NCI-H526 treated with DMSO at 0.1 percent for 48 hours (cell line): Measurements from ENCODE around the gene GNAZ.

Experiments
- DNase-seq: peaks from one replicate; lab custom pipeline; 2025; lab: John Stamatoyannopoulos, UW

The GNAZ gene

DNA sequence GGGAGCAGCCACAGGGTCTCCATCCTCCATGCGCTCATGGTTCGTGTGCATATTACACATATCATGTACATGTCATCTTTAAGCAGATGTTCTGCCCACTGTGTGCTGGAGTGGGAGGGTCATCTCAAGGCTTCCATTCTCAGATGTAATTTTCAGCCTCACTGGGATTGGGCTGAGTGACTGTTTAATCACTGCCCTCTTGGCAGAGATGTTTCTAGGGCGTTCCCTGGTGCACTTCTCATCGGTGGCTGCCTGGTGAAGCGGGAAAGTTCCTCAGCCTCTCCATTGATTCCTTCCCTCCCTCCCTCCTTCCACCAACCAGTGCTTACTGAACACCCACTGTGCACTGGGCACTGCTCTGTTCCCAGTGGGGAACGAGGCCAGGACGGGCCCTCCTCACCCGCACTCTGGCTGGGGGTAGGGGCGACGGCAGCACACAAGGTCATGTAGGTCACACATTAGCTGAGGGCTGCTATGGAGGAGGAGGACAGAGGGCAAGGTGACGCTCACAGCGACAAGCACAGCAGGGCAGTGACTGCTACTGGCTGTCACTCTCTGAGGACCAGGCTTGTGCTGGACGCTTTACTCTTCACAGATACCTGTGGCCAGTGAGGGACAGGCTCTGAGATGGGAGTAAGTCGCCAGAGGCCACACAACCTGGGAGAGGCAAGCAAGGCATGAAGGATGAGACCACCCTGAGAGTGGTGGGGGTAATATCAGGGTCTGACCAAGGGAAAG is 22.9 kb downstream of the GNAZ start:
- no peak for DNase-seq

DNA sequence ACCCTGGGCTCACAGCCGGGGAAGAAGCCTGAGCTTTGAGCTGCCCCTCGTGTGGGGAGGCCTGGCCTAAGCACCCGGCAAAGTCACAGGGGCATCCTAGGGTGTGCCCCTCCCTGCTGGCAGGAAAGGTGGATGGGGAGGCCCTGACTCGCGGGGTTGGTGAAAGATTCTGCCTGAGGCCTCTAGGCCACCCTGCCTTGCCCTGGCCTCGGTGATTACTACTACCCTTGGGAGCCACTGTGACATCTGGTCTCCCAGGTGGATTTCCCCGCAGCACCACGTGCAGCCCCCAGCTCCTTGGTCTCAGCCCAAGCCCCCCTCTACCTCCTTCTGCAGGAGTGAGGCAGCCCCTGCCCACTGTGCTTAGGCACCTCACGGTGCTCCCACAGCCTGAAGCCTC is 23.9 kb downstream of the GNAZ start:
- DNase-seq, result no peak

DNA sequence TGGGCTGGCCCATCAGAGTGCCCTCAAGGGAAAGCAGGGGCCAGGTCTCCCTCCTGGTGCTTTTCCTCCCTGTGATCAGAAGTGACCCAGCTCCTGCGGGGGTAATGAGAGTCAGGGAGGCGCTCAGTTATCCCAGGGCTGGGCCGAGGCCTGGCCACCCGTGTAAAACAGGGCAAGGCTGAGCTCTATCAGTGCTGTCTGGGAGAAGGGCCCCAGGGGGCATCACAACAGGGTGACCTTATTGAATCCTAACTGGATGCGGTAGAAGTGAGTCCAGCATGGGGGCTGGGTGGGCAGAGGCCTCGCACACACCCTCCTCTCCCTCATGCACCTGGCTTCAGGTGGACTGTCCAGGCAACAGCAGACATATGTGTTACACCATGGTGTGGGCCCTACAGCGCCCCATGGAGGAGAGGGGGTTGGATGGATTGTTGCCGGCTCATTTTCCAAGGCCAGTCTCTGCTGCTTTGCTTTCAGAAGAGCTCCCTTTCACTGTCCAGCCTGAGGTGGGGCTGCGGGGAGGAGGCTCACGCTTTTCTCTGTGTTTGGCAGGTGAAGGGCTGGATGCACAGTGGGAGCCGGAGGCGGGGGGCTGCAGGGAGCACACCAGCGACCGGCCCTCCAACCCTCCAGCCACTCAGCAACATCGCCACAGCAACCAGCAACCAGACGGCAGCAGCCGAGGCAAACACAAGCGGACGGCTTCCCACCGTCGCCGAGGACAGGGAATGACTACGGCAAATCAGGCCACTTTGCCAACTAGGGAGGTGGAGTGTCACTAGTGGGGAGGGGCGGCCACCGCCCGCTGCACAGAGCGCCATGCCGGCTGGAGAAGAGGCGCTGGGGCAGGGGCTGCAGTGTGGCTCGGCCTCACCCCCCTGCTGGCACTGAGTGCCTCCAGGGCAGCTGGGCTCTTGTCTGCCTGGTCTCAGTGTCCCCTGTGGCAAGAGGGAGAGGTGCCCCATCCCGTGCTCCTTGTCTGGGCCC is 24.7 kb downstream of the GNAZ start:
- DNase-seq, result no peak

DNA sequence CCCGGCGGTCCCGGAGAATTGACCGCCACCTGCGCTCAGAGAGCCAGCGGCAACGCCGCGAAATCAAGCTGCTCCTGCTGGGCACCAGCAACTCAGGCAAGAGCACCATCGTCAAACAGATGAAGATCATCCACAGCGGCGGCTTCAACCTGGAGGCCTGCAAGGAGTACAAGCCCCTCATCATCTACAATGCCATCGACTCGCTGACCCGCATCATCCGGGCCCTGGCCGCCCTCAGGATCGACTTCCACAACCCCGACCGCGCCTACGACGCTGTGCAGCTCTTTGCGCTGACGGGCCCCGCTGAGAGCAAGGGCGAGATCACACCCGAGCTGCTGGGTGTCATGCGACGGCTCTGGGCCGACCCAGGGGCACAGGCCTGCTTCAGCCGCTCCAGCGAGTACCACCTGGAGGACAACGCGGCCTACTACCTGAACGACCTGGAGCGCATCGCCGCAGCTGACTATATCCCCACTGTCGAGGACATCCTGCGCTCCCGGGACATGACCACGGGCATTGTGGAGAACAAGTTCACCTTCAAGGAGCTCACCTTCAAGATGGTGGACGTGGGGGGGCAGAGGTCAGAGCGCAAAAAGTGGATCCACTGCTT is 25.5 kb downstream of the GNAZ start:
- DNase-seq, result no peak

DNA sequence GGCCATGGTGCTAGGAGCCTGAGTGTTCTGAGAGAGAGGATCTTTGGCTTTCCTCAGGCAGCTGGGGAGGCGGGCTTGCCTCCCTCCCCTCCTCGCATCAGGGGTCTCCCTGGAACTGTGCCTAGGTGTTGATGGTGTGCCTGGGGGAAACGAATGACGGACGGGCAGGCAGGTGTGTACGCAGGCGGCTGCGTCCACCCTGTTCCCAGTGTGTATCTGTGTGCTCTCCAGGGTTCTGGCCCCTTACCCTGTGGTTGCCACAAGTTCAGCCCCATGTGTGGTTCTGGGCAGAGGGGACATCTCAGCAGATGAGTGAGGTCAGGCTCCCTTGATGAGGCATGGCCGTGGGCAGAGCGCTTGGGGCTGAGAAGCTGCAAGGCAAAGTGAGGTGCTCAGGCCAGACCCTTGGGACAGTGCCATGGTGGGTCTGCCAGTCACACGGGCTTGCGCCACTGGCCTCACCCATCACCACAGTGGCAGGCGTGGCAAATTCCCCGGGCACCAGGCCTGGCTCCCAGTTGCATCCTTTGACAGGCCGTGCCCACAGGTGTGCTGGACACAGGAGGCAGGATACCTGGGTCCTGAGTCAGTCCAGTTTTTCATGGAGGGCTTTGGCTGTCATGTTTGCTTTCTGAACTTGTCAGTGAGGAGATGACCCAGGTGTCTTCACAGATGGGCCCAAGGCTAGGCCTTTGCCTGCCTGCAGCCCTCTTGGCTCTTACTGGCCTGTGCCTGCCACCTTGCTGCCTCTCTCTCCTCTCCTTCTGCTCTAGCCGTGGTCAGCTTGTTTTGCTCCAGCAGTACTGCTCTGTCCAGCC is 27.3 kb downstream of the GNAZ start:
- DNase-seq, result no peak

DNA sequence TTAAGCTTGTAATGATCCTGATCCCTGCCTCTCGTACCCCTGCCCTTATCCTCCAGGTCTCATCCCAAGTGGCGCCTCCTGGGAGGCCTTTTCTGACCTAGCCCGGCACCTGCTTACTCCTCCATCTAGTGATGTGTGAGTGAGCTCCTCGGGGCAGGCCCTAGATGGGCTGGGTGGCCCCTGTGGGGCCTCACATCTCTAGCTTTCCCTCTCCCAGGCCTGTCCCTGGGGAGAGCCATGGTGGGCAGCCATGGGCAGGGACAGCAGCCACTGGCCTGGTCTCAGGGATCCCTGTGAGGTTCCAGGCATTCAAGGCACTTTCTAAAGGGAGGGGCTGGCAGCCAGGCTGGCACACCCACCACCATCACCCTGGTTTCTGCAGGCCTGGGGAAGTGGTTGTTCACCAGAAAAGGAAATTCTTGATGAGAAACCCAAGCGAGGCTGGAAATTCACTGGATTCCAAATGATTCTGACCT is 27.9 kb downstream of the GNAZ start:
- no peak for DNase-seq

DNA sequence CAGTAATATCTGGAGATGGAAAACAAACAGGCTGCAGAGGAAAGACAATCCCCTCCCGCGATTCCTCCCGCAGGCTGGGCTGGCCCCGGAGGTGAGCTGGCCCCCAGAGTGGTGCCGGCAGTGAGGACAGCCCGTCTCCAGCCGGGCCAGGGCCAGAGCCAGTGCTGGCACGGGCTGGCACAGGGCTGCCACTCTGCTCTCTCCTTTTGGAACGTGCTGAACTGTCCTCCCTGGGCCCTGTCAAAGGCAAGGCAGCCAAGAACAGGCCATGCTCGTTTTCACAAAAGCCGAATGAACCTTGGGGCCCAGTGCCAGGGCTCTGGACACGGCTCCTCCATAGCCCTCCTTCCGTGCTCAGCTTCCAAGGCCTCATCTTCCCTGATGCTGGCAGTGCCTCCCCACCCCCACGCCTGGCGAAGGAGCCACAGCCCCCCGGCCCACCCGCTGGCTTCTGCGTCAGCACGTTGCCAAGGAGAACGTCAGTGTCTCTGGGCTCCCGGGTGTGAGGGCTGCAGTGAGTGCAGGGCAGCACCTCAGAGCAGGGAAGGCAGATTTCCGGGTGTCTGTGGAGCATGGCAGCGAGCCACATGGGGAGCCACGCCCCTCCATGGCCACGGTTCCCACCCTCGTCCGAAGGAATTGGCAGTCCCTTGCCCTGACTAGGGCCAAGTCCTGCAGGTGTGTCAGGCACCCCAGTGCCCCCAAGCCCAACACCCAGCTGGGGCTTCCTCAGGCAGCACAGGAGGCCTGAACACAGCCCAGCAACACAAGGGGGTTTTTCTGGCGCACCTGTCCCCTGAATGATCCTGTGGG is 28.6 kb downstream of the GNAZ start:
- DNase-seq, result no peak

DNA sequence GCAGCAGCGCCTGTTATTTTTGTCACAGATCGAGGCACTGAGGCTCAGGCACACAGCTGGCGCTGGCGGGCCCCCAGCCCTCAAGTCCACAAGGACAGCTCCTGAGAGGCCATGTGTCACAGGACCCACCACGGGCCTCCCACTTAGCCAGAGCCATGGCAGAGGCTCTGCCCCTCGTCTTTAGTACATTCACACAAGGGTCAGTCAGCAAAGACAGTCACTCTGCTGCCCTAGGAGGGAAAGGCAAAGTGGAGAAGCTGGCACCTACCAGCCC is 29.1 kb downstream of the GNAZ start:
- no peak for DNase-seq

DNA sequence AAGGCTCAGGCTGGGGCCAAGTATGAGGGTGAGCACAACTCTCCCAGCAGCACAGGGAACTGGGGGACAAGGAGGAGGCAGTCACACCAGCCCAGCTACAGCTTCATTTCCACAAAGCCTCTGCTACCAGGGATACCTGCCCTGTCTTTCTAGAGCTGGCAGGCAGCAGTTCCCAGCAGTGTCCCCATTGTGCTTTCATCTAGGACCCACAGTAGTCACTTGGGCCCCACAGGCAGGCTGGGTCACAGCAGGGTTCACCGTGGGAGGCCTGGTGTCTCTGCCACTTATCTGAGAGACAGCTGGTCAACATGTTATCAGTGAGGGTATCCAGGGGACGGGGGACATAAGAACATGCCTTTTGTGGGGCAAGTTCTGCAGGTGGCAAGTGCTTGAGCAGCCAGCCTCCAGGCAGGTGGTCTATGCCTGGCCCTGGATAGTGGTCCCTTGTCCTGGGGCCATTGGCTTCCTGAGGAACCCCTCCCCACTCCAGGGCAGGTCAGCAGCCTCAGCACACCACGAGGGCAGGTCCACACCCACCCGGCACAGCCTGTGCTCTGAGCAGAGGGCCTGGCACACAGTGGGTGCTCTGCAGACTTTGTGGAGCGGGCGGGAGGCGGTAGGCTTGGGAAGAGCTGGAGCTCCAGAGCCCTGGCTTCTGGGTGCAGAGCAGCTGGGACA is 29.9 kb downstream of the GNAZ start:
- no peak for DNase-seq

DNA sequence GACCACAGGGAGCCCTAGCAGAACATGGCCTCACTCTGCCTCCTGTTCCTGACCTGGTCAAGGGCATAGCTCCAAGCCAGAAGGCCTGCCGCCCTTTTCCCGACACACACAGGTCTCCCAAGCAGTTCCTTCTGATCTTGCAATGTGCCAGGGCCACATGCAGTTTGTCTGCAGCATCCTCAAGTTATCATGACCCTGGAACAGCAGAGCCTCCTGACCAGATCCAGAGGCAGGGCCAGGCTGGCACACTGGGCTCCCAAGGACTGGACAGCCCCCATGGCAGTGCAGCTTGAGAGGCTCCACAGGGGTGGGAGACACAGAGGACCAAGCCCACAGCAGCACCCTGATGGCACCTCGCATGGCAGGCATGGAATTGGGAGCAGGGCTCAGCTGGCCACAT is 31.2 kb downstream of the GNAZ start:
- DNase-seq, result no peak

DNA sequence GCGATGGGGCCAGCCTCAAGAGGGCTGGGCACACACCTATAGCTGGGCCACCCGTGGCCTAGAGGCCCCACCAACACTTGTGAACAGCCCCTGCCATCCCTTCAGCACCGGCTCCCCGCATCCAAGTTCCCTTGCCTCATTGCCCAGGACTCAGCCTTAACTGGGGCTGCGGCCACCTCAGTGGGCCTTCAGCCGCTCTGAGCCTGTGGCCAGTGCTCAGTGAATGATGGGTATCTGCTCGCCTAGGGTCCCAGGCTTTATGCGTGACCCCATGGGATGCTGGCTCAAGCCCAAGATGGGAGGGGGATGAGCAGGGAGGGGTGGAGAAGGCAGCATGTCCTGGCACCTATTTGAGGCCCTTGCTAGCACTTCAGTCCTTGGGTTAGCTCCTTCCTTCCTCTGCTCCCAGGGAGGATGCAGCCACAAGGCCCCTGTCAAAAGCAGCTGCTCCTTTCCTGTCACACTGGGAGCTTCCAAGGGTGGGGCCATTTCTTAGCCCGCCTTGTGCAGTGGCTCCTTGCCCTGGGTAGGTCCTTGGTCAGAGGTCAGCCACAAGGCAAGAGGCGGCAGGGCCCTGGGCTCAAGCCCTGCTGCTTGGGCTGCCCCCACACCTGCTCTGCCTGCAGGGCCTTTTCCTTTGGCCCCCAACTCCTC is 31.8 kb downstream of the GNAZ start:
- DNase-seq, result no peak

DNA sequence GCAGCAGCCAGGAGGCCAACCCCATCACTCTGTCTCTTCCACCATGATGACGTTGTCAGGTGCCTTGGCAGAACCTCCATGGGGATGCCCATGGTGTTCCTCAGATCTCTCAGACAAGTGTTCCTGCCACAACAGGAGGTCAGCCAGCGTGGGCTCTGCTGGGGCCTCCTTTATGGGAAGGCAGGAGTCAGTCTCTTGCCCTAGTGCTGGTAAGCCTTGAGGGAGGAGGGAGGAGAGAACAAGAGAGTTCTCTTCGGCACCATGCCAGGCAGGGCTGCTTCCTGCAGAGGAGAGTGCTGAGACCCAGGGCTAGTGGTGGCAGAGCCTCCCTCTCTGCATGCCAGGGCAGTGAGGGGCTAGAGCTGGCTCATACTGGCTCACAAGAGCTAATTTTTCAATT is 32.5 kb downstream of the GNAZ start:
- no peak for DNase-seq

DNA sequence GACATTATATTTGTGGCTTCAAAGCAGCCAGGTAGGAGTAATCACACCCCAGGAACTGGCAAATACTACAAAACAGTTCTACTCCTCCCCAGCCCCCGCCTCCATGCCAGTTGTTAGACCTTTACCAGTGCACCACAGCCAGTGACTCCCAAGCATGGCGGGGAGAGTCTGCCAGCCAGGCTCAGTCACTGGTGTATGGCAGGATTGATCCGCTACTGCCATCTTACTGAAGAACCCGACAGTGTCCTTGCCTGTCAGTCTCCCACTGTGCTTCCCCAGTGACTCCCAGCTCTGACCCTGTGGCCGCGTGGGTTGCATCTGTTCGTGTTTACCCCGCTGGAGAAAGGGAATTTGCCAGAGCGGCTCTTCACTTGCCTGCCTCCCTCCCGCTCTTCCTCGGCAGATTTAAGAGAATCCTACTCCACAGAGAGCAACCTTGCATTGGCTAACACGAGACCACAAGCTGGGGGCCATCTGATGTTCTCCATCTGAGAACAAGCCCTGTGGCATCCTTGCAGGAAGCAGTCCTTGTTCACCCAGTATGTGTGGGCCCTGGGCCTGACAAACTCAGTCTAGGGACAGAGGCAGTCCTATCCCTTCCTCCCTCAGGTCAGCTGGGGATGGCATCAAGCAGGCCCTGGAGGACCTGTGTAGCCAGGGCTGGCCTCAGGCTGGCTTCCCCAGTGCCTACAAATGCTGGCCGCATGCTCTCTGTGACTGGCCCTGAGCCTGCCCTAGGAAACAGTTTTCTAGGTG is 33.1 kb downstream of the GNAZ start:
- DNase-seq, result no peak

DNA sequence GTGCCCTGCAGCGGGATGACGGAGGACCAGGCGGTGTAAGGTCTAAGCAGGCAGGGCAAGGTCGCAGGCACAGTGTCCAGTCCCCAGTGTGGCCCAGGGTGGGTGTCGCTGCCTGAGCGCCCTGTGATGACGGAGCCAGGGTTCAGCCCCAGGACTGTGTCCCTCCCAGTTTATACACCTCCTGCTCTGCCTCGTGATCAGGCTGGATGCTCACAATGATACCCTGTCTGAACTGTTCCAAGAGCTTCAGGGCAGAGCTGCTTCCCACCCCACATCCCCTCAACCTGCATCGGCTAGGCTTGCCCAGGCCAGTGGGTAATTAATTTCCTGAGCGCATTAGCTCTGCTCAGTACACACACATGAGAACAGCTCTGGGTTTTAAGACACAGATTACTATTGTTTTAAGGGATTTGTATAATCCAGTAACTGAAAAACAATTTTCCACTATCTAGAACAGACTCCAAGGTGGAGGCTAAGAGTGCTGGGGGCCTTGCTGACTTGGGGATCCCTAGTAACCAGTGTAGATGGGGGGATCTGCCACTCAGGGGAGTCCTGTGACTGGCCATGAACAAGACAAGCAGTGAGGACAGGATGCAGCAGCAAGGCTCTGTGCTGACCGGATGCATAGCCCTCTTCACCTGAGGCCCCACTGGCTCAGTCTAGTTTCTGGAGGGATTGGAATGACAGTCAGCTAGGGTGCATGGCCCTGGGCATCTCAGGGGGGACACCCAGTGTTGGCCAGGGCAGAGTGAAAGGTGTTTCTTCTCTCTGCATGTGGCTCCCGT is 34.1 kb downstream of the GNAZ start:
- no peak for DNase-seq

DNA sequence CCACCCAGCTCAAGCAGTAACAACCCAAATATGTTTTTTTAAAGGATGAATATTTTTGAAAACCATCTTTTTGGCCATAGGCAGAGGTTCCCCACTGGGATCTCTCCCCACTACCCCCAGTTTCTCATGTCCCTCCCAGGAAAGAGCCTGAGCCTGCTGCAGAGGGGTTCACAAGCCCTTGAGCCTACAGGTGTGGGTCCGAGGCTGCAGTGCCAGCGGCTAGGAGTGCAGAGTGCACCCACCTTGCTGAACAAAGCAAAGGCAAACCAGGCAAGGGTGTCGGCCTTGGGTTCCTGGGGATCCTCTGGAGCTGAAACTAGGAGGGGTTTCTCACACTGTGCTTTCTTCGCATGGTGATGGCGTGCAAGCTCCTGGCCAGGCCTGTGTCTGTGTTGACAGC is 35.0 kb downstream of the GNAZ start:
- DNase-seq, result no peak

DNA sequence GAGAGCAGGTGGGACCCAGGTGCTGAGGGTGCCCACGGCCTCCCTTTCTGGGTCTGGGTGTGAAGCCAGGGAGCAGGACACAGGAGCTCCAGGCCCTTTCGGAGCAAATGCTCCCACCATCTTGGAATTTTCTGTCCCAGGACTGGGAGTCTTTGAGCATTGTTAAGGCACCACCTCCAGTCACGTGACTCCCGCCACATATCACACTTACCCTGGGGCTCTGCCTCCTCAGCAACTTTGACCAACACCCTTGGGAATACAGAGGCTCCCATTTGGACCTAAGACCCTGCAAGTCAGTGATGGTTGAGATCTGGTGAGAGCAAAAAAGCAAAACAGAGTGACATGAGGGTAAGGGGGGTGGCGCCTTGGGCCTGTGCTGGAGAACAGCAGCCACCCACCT is 35.6 kb downstream of the GNAZ start:
- DNase-seq, result no peak

DNA sequence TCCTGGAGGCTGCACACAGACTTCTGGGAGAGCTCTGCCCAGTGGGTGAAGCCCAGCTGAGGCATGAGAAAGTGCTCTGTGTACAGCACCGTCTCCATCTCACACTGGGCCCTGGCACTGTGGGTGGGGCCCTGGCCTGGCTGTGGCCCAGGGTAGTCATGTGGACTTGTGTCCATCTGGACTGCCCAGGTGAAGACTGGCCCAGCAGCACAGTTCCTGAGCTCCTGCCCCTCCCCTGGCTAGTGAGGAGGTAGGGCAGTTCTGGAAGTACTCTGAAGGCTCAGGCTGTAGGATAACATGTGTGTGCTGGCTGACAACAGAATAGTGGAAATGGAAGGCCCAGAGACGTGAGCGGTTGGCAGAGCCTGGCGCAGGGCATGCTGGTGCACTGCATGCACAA is 36.0 kb downstream of the GNAZ start:
- no peak for DNase-seq

DNA sequence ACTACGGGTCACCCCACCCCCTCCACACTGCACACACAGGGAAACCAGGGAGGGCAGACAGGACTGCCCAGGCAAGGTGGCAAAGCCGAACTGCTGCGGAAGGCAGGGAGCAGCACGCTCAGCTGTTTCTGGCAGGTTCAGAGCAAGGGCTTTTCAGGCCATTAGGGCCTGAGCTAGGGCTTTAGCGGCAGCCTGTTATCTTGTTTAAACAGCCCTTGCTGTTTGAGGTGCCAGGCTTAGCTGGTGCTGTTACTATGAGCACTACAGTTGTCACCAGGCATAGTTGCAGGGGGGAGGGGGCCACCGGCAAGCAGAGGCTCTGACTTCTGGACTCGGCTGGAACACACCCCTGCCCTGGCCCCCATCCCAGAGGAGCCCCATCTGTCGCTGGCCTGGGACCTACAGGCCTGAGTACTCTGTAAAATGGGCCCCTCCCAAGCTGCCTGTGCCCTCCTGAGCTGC is 36.6 kb downstream of the GNAZ start:
- DNase-seq, result no peak
